IPS-NIHi7 (cell line): ENCODE data around the gene DOK7.

Experiments used
- DNase-seq: peaks from one replicate; pipeline ENCODE4 v3.0.0; 2012; ENCODE audit warnings: mixed read lengths; ENCODE audit errors: extremely low spot score

DOK7 gene

DNA sequence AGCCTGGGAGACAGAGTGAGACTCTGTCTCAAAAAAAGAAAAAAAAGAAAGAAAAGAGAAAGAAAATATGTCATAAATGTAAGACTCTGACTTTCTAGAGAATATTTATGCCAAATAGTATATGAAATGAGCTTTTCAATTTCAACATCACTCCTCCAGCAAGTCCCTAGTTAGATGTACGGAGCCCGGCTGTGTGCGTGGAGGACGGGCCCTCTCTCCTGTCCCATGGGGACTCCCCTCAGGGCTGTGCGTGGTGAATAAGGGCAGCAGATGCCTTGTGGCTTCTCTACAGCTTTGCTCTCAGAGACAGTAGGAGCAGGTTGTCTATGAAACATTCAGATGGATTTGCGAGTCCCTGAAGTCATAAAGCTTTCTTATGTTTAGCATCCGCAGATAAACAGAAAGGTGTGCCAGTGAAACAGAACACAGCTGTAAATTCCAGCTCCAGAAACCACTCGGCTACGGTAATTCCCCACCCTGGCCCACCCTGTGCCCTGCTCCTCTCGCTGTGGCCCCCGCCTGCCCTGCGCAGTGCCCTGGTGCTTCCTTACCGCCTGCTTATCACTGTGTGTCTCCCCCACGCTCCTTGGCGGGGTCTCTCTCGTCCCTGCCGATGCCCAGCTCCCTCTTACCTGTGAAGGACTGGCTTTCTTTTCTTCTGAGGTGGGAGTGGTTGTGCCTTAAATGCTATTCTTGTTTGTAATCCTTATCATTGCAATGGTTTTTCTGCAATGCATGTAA lies 35.2 kb upstream of the DOK7 start:
- no peak for DNase-seq

DNA sequence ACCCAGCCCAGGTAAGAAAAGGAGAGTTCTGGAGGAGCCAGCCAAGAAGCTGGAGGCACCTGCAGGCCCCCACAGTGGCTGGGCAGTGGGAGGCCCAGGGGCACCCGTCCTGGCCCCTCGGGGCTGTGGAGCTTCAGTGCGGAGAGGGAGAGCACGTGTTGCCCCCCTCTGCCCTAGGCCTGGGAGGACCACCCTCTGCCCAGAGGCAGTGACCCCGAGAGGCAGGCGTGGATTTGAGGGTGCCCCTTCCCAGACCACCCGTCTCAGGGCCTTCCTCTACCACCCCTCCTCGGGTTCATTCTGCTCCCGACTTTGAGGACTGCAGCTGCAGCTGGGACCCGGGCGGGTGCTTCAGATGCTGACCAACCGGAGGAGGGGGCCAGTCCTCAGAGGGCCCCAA lies 33.5 kb upstream of the DOK7 start:
- no peak for DNase-seq

DNA sequence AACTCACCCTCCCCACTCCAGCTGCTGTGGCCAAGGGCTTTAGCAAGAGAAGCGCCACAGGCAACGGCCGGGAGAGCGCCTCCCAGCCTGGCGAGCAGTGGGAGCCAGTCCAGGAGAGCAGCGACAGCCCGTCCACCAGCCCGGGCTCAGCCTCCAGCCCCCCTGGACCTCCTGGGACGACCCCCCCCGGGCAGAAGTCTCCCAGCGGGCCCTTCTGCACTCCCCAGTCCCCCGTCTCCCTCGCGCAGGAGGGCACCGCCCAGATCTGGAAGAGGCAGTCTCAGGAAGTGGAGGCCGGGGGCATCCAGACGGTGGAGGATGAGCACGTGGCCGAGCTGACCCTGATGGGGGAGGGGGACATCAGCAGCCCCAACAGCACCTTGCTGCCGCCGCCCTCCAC lies 32.6 kb upstream of the DOK7 start:
- DNase-seq, result no peak

DNA sequence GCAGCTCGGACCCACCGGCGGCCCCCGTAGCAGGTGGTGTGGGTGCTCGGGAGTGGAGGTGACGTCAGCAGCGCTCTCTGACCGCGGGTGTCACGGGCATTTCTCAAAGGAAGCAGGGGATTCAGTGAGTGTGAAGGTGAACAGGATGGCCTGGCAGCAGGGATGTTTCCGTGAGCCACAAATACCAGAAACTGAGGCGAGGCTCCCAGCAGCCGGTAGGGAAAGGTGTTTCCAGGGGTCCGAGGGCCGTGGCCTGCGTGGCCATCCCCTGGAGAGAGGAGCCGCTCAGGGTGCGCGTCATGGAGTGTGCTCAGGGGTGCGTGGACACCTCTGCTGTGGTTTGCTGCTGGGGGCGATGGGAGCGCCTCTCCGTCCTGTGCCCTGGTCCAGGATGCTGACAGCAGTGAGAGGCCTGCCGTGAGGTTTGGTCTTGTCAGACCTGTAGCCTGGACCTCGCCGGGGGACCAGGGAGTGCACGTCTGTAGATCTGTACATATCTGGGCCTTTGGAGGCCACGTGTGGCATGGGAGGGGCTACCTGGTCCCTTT lies 31.6 kb upstream of the DOK7 start:
- DNase-seq, result no peak

DNA sequence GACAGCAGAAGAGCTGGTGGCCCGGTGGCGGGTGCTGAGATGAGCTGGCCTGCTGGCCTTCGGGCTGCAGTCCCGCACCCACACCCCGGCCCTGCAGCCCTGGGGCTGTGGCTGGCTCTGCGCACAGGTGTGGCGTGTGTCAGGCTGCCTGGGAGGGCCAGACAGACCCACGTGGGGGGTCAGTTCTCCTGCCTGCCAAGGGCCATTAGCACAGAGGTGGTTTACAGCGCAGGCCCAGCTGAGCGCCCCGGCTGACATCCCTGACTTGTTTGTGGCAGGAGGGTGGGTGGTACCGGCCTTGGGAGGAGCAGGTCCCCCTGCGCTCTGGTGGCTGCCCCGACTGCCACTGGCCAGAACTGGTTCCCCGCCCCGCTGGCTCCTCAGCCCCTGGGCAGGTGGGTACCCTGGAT lies 30.7 kb upstream of the DOK7 start:
- no peak for DNase-seq

DNA sequence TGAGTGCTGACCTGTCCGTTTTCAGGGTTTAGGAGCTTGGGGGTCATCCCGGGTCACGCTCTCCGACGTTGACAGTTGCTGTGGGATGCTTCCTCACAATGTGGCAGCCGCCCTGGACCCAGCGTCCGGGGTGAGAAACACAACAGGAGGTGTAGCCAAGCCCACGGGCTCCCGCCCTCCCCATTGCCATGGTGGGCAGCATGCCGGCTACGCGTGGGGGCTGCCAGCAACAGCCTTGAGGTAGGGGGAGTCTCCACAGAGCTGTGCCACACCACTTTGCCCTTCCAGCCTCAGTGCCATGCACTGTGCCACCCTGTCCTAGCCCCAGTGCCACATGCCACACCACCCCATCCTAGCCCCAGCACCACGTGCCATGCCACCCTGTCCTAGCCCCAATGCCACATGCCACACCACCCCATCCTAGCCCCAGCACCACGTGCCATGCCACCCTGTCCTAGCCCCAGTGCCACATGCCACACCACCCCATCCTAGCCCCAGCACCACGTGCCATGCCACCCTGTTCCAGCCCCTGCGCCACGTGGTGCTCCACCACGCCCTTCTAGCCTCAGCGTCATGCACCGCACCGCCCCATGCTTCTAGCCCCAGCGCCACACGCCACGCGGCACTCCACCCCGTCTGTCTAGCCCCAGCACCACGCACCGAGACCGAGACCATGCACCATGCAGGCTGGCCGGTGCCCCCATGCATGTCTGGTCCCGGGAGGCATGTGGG lies 29.8 kb upstream of the DOK7 start:
- no peak for DNase-seq

DNA sequence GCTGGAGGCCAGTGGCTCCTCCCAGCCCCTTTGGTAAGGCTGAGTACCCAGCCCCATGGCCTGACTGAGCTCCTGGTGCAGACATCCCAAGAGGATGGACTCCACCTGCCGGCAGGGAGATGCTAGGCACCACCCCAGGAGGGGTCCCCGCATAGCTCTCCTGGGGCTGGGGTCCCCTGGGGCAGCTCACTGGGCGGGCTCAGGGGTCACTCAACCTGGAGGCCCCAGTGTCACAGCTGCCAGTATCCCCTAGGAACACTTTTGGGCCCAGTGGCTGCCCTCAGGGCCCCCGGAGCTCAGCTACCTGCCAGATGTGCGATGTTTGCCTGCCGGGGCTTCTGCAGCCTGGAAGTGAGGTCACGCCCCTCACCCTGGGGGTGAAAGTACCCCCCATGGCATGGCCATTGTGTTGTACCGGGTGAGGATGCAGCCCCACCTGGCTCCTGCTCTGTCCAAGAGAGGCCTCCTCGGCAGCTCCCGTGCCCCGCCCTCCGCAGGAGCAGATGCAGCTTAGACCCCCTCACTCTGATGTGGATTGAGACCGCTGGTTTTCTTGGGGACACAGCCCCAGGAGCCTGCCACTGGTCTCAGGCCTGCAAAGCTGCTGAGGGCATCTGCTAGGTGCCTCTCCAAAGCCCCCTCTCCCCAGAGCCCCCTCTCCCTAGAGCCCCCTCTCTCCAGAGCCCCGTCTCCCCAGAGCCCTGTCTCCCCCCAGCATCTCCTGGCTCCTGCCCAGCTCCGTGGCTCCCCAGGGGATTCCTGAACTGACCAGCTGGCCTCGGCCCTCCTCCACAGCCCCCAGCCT lies 28.0 kb upstream of the DOK7 start:
- peak; percentile 76 for DNase-seq

DNA sequence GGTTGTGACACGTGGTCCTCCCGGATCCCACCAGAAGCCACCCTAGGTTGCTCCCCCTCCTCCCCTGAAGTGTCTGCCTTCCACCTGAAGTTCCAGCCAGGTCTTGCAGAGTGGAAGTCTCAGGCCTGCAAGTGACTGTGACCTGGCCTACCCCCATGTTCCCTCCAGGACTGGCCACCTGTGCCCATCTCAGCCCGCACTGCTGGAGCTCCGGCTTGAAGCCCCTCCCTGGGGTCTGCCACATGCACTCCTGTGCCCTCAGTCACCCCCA lies 27.5 kb upstream of the DOK7 start:
- no peak for DNase-seq

DNA sequence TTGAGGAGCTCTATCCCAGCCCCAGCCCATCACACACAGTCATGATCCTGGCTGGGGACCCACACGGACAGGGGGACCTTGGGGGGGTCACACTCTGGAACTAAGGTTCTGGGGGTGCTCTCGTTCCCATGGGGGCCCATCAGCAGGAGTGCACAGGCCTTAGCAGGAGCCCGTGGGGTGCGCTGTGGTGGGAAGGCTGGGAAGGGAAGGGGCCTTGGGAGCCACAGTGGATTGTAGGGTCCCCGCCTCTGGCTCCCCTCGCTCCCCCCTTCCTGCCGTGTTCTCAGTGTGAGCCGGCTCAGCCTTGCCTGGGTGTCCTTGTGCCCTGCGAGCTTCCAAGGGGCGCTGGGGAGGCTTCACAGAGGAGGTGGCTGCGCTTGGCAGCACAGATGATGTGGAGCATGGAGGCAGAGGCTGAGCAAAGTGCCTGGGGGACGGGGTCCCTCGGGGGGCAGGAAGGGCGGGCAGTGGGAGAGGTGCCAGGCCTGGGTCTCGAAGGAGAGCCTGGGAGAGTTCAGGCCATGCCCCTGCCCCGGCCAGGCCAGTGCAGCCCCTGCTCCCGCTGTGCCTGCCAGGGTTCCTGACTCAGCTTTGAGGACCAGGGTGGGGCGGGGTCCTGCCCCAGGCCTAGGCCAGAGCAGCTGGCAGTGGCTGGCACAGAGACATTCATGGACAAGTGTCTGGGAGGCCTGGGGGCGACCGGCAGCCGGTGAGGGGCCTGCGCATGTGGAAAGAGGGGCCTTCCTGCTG lies 26.9 kb upstream of the DOK7 start:
- DNase-seq, result no peak

DNA sequence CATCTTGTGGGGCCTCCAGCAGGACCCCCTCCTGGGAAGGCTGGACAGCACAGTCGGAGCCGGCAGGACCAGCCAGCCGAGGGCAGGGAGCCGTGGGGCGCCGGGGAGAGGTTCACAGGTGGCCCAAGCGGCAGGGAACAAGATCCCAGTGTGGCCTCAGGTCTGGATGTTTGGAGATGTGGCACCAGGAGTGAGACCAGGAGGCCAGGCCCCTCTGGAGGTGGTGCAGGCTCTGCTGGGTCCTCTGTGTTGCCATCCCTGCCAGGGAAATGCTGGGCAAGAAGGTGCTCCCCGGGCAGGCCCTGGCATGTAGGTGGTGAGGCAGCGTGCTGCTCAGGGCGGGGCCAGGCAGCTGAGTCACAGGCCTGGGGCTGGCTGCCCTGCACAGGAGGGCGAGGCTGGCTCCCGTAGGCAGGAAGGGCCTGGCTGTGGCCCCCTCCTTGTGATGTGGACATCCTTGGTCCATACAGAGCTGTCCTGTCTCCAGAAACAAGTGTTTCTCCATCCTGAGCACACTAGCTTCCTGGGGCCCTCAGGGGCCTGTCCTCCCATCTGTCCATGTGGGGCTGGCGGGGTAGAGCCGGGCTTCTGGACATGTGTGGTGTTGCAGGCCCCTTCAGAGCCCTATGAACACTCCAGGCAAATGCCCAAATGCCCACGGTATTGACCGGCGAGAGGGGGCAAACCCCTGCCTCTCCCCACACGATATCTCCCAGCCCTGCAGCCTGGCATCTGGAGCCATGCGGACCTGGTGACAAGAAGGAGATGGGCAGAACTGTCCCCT lies 26.1 kb upstream of the DOK7 start:
- DNase-seq, result no peak

DNA sequence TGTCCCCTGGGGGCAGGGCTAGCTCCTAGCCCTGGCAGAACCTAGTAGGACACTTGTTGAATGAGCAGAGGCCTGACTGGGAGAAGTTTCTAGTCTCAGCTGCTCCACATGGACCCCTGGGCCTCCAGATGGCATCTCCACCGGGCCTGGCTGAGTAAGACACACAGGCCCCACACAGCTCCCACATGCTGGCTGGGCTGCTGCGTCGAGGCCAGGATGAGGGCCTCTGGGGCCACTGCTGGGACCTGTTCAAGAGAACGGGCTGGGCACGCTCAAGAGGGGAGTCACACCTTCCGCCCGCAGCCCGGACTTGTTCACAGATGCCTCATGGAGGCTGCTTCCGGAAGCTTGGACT lies 25.5 kb upstream of the DOK7 start:
- DNase-seq, result no peak

DNA sequence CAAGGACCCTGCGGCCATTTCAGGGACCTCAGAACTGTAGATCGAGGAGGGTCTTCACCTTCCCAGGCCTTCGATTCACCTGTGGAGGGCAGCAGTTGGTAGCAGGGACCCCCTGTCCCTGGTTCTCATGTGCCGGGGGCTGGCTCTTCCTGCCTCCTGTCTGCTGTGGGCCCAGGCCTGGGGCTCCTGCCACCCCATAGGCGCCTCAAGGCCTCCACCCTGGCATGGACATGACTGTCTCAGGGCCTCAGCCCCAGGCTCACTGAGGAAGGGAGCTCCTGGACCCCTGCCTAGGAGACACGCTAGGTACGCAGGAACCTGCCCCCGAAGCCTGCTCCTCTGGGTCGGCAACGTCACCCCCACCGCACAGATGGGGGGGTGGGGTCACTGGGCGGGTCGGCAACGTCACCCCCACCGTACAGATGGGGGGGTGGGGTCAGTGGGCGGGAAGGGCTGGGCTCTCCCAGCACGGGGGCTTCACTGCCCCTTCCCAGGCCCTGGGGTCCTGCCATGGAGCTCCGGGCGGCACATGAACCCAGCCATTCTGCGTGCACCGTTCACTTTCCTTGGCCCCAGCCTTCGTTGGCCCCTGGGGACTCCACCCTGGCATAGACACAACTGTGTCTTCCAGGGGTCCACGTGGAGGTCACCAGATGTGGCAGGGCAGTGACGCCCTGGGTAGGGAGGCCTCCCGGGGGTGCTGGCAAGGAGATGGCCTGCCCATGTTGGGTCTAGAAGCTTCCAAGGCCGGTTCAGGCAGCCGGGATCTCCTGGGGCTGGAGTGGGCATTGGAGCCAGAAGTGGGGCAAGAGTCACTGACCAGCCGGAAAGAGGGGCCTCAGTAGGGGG lies 24.9 kb upstream of the DOK7 start:
- no peak for DNase-seq

DNA sequence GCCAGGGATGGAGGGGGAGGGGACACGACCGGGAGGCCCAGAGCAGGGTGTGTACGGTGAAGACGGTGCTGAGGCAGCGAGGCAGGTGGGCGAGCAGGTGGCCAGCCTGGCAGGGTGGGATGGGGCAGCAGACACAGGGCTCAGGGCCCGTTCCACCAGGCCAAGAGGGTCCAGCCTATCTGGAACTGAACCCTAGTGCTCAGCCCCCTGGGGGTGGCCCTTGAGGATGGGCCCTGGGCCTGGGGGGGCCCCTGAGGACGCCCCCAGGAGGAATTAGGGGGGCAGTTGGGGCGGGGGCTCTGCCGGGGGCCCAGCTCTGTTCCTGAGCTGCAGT lies 24.3 kb upstream of the DOK7 start:
- no peak for DNase-seq

DNA sequence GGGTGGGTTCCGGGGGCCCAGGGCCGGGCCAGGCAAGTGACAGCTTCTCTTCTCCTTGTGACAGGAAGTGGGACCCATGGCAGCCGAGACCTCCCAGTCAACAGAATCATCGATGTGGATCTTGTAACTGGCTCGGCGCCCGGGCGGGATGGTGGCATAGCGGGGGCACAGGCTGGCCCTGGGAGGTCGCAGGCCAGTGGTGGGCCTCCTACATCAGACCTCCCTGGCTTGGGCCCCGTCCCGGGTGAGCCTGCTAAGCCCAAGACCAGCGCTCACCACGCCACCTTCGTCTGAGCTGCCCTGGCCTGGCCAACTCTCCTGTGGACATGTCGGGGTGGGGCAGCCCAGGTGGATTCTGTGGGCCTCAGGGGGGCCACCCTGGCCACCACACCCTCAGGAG lies 23.7 kb upstream of the DOK7 start:
- no peak for DNase-seq

DNA sequence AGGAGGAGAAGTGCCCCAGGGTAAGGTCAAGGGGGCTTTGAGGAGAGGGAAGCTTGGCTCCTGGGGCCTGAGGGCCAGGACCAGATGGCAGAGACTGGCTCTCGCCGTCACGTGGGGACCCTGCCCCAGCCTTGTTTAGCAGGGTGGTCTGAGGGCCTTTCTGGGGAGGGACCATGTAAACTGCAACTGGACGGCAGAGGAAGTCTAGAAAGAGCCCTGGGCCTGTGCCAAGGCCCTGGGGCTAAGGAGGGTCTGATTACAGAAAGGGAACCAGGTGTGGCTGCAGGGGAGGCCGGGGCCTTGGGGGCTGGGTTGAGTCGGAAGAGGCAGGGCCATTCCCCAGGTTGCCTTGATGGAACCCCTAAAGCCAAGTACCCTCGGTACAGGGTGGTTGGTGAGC lies 23.1 kb upstream of the DOK7 start:
- DNase-seq, result no peak

DNA sequence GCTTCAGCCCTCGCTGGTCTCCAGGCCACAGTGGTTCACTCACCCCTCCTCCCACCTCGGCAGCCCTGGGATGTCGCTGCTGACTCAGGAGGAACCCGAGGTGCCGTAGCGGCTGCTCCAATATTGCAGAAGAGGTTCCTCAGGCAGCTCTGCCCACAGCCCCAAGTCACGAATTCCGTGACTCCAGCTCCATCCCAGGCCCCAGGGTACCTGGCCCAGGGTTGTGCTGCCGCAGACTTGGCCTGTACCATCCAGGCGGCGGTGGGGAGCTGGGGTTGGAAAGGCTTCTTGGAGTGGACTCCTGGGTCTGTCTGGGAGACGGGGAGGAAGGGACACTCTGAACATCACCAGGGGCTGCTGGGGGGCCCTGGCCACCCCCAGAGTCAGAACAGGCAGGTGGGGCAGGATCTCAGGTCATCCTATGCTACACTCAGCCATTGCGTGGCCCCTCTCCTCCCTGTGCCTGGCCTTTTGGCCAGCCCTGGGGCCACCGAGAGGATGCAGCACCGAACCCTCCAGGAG lies 22.1 kb upstream of the DOK7 start:
- DNase-seq, result no peak

DNA sequence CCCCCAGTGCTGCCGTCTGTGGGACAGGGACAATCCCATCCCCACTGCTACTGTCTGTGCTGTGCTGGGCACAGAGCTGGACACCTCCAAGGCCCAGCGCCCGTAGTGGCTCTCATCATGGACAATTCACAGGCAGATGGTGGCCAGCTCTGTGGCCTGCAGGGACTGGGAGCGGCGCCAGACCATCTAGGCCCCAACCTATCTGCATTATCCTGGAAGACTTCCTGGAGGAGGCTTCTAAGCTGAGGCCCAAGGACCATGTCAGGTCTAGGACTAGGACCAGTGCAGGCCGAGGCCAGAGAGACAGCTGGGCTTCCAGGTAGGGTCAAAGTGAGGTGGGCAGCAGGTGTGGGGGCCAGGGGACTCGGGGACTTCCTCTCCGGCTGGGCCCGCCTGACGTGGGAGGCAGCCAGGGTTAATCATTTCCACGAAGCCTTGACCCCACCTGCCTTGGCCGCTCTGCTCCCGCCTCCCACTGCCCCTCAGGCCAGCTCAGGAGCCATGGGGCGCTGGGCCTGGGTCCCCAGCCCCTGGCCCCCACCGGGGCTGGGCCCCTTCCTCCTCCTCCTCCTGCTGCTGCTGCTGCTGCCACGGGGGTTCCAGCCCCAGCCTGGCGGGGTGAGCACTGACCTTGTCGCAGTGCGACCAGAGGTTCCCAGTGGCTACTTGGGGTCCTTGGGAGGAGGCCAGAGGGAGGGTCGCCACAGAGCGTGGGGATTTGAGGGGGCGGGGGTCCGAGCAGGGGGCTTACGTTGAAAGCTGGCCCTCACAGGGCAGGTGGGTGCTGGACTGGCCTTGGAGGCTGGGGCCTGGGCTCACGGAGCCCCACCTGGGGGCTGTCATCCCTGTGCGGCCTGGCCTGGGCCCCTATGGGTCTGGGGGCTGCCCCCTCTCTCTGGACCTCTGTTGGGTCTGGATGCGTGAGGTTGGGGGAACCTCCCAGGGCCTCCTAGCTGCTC lies 21.3 kb upstream of the DOK7 start, which contains the start of gene HGFAC:
TSS of gene HGFAC (plus strand) at position 468 of the 959 bp plus-strand sequence. CDS start at position 502, 34 bp downstream.
- DNase-seq, result no peak

DNA sequence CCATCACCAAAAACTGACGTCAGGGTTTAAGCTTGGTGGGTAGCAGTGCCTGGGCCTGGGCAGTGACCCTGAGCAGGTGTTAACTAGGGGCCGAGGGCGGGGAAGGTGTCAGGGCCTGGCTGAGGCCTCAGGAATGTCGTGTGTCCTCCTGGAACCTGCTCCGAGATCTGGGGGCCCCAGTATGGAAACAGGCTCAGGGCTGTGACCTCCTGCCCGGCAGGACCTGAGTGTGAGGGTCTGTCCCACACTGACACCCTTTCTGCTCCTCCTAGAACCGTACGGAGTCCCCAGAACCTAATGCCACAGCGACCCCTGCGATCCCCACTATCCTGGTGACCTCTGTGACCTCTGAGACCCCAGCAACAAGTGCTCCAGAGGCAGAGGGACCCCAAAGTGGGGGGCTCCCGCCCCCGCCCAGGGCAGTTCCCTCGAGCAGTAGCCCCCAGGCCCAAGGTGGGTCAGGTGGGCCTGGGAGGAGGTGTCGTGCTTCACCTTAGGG lies 20.6 kb upstream of the DOK7 start:
- no peak for DNase-seq
